GM19239 (cell line): ENCODE data around the gene CSRP3.

Experiments
- DNase-seq: peaks from one replicate; pipeline ENCODE4 v3.0.0; 2011; ENCODE audit warnings: low spot score; ENCODE audit not compliant: insufficient read length
- FAIRE-seq: peaks from 2 replicates; lab custom pipeline; 2011; peaks lifted over from hg19 to GRCh38; lab: Jason Lieb, UNC

The CSRP3 gene

DNA sequence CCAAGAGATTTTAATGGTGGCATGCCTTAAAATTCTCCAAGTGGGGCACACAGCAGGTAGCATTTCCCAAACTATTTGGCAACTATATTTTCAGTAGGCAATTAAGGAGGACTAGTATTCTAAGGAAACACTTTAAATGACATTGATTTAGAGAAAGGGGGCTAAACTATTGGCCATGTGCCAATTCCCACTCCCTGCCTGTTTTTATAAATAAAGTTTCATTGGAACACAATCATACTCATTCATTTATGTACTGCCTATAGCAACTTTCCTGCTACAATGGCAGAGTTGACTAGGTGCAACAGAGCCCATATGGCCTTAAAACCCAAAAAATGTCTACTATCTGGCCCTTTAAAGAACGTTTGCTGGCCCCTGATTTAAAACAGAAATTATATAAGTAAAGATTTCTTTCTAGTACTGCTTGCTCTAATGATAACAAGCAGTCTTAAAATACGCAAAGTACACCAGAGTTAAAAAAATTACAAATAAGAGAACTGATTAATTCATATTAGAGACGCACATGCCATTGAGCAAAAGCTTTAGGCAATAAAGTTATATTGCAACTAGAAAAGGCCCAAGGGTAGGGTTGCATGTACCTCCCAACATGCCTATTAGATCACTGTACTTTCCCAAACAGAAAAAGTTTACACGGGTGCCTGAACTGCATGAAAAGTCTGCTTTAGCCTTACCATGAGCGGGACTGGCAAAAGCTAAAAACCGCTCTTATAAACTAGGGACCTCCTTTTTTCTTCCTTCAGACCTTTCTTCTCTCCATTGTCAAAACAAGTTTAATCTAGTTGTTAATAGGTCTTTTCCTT lies 24.8 kb upstream of the CSRP3 start:
- no peak for FAIRE-seq

GRCh38 chr11:19225581-19225980 lies 23.8 kb upstream of the CSRP3 start:
- no peak for FAIRE-seq
- no peak for DNase-seq

More for the DNA sequence above, 24.8 kb upstream of the CSRP3 start:
- DNase-seq, result no peak

DNA sequence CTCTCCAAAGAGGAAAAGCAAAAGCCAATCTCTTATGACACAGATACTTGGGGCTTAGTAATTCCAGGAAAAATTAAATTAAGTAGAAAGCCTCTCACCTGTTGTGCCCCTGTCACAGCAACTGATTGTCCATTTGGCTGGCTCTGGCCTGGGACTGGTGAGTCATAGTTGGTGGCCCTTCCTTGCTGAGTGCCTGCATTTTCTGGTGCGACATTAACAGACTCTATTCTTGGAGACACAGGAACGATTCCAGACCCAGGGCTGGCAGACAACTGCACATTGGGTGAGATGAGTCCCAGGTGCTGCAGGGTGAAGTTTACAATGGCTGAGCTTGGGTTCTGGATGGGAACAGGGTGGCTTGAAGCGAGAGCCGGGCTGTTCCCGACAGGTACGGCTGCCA lies 23.3 kb upstream of the CSRP3 start:
- DNase-seq (no peak), FAIRE-seq (no peak)

GRCh38 chr11:19220903-19221724 lies 19.3 kb upstream of the CSRP3 start:
- DNase-seq (no peak), FAIRE-seq (no peak)

DNA sequence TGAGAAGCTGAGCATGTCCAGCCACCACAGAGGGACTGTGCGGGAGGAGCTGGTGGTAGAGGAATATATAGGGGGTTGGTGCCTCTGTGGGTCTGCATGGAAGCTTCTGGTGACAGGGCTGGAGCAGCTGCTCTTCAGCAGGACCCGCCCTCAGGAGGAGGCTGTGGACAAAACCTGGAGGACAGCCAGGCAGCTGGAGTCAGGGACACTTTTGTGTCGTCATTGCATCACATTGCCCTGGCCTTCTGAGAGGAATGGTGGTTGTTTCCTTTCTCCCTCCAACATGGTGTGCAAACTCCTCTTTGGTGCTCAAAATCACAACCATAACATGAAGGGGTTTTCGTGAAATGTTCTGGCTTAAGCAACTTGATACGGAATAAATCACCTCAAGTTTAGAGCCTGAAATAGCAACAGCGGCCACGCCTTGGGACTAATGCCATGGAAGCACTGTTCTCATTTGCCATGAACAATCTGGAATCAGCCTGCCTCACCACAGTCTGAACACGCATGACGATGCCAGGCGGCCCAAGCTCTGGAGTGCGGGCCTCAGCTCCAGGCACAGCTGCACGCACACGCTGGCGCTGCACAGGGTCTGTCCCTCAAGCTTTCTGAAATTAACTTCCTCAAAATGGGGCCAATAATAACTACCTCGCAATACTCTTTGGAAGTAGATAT lies 17.1 kb upstream of the CSRP3 start:
- DNase-seq (no peak), FAIRE-seq (no peak)

- DNase-seq (no peak), FAIRE-seq (no peak)
These were observed 16.4 kb upstream of the CSRP3 start for GRCh38 chr11:19218216-19218615.

DNA sequence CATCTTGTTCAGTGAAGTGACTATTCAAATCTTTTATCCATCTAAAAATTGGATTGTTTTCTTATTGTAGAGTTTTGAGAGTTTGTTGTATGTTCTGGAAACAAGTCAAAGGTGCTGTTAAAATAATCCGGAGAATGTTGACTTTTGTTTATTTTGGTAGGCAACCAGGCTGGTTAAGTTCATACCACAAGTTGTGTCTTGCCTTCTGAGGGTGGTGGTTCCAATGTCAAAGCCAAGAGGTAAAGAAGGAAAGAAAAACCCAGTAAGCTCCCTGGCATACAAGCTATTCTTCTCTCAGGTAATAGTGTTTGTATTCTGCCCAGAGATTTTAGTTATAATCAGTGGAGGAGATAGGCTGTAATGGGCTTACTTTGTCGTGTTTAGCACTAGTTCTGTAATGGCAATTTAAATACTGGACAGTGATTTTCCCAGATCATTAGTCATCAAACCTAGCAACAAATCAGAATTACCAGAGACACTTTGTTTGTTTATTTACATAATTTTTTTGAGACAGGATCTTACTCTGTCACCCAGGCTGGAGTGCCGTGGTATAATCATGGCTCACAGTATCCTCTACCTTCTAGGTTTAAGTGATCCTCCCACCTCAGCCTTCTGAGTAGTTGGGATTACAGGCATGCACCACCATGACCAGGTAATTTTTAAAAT lies 15.1 kb upstream of the CSRP3 start:
- DNase-seq (no peak), FAIRE-seq (no peak)

- FAIRE-seq, result no peak
- no peak for DNase-seq
These were observed 14.2 kb upstream of the CSRP3 start for GRCh38 chr11:19216021-19216420.

DNA sequence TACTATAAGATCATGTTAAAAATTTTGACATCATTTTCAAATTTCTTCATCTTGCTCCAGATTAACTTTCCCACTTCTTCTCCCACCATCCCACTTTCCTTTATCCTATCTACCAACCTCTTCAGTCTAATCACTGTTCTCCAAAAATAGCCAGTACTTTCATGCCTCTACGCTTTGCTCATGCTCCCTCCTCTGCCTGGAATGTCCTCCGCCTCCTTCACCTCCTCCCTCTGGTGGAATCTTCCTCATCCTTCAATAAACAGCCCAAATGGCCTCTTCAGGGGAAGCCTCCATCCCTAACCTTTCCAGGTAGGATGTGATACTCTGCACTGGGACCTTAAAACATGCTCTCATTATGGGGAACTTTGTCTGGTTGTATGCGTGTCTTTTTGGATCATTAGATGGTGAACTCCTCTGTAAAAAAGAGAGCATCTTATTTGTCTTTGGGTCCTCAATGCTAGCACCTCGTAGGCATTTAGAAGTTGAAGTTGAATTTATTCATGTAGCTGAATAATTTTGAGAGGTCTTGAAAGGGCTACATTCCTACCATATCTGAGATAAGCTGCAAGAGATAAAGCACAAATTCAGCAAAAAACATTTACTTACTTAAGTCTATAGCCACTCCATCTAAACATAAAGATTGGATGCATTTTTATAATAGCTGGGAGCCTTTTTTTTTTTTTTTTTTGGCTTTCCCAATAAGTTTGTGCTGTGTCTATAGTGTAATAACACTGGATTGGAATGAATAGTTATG lies 8.0 kb upstream of the CSRP3 start:
- DNase-seq, result no peak
- FAIRE-seq, result no peak

DNA sequence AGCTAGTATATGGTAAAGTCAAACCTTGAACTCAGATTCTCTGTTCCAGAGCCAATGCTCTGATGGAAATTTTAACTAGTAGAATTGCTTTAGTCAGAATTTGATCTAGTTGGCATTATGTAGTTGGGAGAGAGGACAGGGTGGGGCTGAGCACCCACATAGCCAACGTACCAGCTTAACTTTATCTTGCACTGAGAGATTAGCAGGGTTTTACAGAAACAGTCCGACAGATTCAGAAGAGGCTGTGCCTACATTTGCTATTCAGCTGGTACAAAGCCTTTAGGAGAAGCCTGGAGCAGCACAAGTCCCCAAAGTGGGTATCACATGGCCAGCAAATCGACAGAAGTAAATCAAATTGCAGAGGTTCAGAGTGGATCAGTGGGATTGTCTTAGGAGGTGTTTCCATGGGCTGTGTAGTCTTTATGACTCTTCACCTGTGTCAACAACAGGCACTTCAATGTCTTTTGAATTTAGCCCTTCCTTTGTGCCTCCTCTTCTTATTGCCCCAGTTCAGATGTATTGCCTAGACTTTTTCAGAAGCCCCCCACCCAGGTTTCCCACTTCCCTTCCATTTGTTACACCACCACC lies 7.3 kb upstream of the CSRP3 start:
- DNase-seq, result no peak
- no peak for FAIRE-seq

DNA sequence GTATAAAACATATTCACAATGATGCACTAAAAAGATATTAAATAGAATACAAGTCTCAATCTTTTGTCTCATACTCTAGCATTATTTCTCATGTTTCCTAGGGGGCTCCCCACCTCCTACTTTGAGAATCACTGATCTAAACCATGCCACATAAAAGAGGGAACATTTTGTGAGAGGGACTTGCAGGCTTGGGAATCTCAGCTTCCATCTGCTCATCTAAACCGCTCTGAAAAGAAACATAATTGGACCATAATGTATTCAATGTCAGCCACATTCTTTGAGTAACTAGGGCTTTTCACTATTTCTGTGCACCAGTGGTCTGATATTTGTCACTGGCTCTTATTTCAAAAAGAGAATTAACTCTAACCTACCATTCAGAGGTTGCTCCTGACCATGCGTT lies 6.4 kb upstream of the CSRP3 start:
- DNase-seq (no peak), FAIRE-seq (no peak)

GRCh38 chr11:19204836-19205235 lies 3.1 kb upstream of the CSRP3 start:
- DNase-seq (no peak), FAIRE-seq (no peak)

- DNase-seq (no peak), FAIRE-seq (no peak)
These were observed 1.2 kb downstream of the CSRP3 start for GRCh38 chr11:19200410-19201201.

DNA sequence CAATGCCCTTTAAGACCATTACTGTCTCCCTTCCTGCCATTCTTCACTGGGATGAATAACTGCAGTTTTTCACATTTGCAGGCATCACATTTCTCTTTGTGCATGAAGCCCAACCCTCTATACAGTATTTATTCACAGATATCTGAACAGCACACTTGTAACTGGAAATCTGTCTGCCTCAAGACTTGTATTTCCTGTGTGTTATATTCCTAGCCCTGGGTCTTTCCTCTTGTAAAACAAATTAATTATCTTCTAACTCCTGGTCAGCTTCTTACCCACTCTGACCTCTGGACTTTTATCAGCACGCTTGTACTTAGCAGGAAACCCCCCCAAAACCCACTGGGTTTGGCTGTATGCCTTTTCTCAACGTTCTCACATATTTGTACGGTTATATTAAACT lies 2.0 kb downstream of the CSRP3 start:
- no peak for FAIRE-seq
- DNase-seq, result no peak

DNA sequence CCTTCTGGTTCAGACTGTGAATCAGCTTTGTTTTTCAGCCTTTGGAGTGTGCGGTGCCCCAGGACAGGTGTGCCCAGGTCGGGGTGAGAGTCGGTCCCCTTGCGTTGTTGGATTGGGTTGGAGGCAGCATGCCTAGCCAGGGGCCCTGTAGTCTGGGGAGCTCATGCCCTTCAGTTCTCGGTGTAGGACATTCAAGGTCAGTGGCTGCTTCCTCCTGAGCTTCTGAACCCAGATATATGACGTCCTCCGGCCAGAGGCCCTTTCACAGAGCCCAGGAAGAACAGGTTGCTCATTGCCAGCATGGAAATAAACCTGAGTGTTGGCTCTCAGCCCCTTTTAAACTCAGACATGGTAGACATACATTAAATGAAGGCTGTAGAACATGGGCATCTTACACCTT lies 2.7 kb downstream of the CSRP3 start:
- FAIRE-seq (no peak), DNase-seq (no peak)

DNA sequence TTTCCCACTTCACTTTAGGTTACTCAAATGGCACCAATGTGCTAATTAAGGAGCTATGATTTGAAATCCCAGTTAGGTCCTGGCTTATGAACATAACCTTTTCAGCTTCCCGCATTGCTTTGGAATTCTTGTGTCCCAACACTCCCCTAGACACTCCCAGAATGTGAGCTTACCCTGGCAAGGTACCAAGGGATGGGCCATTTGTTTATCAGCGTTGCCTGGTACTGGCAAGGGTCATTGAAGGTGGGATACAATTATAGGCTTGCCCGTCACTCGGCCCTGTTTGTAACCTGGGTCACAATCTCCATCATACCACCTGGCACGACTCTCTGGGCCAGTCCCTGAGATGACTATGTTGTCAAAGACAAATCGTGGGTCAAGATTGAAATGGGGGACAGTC lies 5.4 kb downstream of the CSRP3 start:
- FAIRE-seq (no peak), DNase-seq (no peak)

DNA sequence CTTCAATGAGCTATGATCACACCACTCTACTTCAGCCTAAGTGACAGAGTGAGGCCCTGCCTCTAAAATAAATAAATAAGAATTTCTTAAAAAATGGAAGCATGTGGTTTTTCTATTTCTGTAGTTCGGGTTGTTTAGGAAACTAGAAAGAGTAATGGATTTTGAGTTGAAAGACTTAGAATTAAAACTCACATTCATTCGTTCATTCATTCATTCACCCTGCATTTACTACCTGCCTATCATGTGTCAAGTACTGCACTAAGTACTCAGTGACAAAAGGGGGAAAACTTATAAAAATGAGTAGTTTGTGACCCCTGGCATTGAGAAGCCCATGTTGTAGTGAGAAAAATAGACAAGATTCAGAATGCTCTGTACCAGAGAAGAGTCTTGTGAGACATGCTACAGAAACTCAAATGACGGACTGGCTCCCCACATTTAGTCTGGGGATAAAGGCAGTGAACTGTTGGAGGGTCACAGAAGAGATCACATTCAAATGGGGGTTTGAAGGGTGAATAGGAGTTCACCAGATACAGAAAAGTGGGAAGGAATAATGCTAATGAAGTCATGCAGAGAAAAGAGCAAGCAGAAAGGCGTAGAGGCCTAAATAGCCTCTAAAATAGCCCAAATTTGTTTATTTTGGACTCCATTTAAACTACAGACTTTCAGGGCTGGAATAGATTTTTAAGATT lies 7.0 kb downstream of the CSRP3 start:
- no peak for FAIRE-seq
- DNase-seq, result no peak

GRCh38 chr11:19193916-19194315 lies 7.9 kb downstream of the CSRP3 start:
- FAIRE-seq, result no peak
- DNase-seq, result no peak
